Ishikawa (cell line): Measurements from ENCODE around the gene PNMA6E.

Experiments
- CEBPB ChIP-seq: IDR thresholded peaks from 2 replicates; pipeline ENCODE4 v1.6.1; 2012
- CREB1 ChIP-seq: IDR thresholded peaks from 2 replicates; pipeline ENCODE4 v1.6.1; 2012; ENCODE audit warnings: low read depth
- EGR1 ChIP-seq: IDR thresholded peaks from 2 replicates; pipeline ENCODE4 v1.6.1; 2012
- EP300 ChIP-seq: IDR thresholded peaks from 2 replicates; pipeline ENCODE4 v1.6.1; 2012; ENCODE audit warnings: borderline replicate concordance
- FOXM1 ChIP-seq: IDR thresholded peaks from 2 replicates; pipeline ENCODE4 v1.6.1; 2012; ENCODE audit warnings: low read depth, borderline replicate concordance
- NFIC ChIP-seq: IDR thresholded peaks from 2 replicates; pipeline ENCODE4 v1.6.1; 2012
- RAD21 ChIP-seq: IDR thresholded peaks from 2 replicates; pipeline ENCODE4 v1.6.1; 2012; ENCODE audit warnings: low read depth
- TAF1 ChIP-seq: IDR thresholded peaks from 2 replicates; pipeline ENCODE4 v1.6.1; 2012; ENCODE audit warnings: low read depth, mild to moderate bottlenecking
- TCF12 ChIP-seq: IDR thresholded peaks from 2 replicates; pipeline ENCODE4 v1.6.1; 2012; ENCODE audit warnings: low read depth
- TEAD4 ChIP-seq: IDR thresholded peaks from 2 replicates; pipeline ENCODE4 v1.6.1; 2012
- YY1 ChIP-seq: IDR thresholded peaks from 2 replicates; pipeline ENCODE4 v1.6.1; 2012; ENCODE audit warnings: low read depth
- ZBTB7A ChIP-seq: IDR thresholded peaks from 2 replicates; pipeline ENCODE4 v1.6.1; 2012; ENCODE audit warnings: low read depth
- TF ChIP-seq, protein P1 (sequence below): IDR thresholded peaks from 2 replicates; pipeline ENCODE4 v1.6.1; 2012
- TF ChIP-seq, protein P2 (sequence below): IDR thresholded peaks from 2 replicates; pipeline ENCODE4 v1.6.1; 2012; ENCODE audit warnings: low read depth, mild to moderate bottlenecking
- TF ChIP-seq, protein P3 (sequence below): IDR thresholded peaks from 2 replicates; pipeline ENCODE4 v1.6.1; 2012

Gene PNMA6E

DNA sequence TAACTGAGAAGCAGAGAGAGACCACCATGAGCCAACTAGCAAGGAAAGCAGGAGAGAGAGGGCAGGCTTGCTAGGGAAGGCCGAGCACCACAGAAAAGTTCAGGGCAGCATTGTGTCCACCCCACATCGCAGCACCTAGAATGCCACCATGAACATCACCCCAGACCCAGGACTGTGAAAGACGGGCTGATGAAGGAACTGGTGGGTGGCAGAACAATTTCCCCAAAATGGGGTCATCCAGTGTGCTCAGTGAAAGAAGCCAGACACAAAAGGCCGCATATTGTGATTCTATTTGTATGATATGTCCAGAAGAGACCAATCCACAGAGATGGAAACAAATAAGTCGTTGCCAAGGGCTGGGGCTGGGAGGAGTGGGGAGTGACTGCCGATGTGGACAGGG, 16.8 kb downstream of the PNMA6E start:
- TF ChIP-seq, protein P1, sequence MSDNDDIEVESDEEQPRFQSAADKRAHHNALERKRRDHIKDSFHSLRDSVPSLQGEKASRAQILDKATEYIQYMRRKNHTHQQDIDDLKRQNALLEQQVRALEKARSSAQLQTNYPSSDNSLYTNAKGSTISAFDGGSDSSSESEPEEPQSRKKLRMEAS: no peak
- TF ChIP-seq FOXM1 (no peak), CEBPB (no peak), CREB1 (no peak), TAF1 (no peak), RAD21 (no peak), EGR1 (no peak), EP300 (no peak), TCF12 (no peak), ZBTB7A (no peak), TEAD4 (no peak), NFIC (no peak), YY1 (no peak)
- TF ChIP-seq, protein P2, sequence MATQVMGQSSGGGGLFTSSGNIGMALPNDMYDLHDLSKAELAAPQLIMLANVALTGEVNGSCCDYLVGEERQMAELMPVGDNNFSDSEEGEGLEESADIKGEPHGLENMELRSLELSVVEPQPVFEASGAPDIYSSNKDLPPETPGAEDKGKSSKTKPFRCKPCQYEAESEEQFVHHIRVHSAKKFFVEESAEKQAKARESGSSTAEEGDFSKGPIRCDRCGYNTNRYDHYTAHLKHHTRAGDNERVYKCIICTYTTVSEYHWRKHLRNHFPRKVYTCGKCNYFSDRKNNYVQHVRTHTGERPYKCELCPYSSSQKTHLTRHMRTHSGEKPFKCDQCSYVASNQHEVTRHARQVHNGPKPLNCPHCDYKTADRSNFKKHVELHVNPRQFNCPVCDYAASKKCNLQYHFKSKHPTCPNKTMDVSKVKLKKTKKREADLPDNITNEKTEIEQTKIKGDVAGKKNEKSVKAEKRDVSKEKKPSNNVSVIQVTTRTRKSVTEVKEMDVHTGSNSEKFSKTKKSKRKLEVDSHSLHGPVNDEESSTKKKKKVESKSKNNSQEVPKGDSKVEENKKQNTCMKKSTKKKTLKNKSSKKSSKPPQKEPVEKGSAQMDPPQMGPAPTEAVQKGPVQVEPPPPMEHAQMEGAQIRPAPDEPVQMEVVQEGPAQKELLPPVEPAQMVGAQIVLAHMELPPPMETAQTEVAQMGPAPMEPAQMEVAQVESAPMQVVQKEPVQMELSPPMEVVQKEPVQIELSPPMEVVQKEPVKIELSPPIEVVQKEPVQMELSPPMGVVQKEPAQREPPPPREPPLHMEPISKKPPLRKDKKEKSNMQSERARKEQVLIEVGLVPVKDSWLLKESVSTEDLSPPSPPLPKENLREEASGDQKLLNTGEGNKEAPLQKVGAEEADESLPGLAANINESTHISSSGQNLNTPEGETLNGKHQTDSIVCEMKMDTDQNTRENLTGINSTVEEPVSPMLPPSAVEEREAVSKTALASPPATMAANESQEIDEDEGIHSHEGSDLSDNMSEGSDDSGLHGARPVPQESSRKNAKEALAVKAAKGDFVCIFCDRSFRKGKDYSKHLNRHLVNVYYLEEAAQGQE: no peak
- TF ChIP-seq, protein P3, sequence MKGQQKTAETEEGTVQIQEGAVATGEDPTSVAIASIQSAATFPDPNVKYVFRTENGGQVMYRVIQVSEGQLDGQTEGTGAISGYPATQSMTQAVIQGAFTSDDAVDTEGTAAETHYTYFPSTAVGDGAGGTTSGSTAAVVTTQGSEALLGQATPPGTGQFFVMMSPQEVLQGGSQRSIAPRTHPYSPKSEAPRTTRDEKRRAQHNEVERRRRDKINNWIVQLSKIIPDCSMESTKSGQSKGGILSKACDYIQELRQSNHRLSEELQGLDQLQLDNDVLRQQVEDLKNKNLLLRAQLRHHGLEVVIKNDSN: no peak

DNA sequence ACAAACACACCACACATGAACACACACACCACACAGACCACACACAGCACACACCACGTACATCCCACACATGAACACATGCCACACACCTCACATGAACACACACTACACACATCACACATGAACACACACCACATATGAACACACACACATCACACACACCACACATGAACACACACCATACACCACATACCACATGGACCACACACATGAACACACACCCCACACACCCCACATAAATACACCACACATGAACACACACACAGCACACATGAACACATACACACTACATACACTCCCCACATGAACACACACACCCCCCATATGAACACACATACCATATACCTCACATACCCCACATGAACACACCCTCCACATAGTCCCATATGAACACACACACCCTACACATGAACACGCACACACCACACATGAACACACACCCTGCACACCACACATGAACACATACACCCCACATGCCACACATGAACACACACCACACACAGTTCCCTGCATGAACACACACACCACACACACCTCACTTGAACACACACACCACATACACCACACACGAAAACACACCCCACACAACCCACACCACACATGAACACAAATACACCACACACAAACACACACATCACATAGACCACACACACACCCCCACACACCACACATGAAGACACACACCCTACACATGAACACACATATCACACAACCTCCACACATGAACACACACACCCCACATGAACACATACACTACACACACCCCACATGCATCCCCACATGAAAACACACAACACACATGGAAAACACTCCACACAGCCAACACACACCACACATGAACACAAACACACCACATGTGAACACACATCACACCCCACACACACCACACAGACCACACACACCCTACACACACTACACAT, 18.3 kb downstream of the PNMA6E start:
- TF ChIP-seq FOXM1 (no peak), YY1 (no peak), TCF12 (no peak), NFIC (no peak), RAD21 (no peak), TAF1 (no peak), EP300 (no peak)
- TF ChIP-seq, protein P2: no peak

DNA sequence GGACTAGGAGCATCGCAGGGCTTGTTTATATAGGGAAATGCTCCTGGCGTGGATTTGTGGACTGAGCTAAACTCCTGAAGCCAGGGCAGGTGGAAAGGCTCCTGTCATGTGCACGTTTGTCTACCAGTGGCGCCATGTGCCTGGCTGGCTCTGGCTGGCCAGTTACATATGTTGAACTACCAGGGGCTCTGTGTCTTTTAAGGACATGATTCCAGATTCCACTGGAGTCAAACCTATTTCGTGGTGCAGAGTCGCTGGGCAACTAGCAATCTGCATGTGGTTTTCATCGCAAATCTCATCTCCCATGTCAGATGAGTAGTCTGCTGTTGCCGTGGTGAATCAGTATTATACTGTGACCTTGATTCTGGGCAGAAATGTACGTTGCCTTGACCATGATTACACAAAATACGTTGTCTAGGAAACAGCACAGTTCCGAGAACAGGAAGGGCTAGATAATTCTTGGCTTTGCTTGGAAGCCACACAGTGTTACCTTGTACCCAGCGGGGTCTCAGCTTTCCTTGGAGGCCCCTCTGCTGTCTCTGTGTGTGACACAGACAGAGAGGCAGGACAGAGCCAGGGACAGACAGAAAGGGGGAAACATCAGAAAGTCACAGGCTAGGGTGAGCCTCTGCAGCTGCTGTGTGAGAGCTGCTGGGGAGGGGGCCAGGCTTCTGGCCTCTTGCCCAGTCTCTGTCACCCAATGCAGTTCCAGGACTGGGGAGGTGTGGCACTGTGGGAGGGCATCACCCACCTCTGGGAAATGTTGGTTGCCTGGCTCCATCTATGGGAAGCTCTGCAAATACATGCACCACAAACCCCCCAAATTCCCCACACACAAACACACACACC, 19.2 kb downstream of the PNMA6E start:
- TF ChIP-seq, protein P2: no peak
- TF ChIP-seq TEAD4 (no peak), NFIC (no peak), TAF1 (no peak), EGR1 (no peak), FOXM1 (no peak), RAD21 (no peak; the same call in 1 of the 2 replicates), TCF12 (no peak), EP300 (no peak), CEBPB (no peak), ZBTB7A (no peak), YY1 (no peak)
- TF ChIP-seq, protein P1: no peak
- TF ChIP-seq, protein P3: no peak
